ENCODE data around the gene NQO2.
A peak's percentile ranks its signal among the peaks of the same experiment; 100 is the strongest.

The NQO2 gene

GRCh38 chr6:2952557-2953095, 47.1 kb upstream of the NQO2 start:
- Histone ChIP-seq H3K4me2 (ENCODE audit: insufficient read depth, low read length) (no peak overlapping the region), H3K27ac (ENCODE audit: low read length) (no peak overlapping the region), H4K20me1 (ENCODE audit: insufficient read depth, low read length) (no peaks in the 10 kb centered on the region), H2AFZ (ENCODE audit: low read depth, low read length) (peak overlapping the region; percentile 39; the same call in 1 of the 2 replicates), H3K36me3 (ENCODE audit: insufficient read depth, low read length) (no peaks in the 10 kb centered on the region), H3K9me3 (ENCODE audit: insufficient read depth, low read length, severe bottlenecking) (no peaks in the 10 kb centered on the region), H3K4me1 (ENCODE audit: insufficient read depth, low read length) (no peaks in the 10 kb centered on the region), H3K4me3 (ENCODE audit: low read depth in 1 of 2, low read length in 2 of 2) (no peak overlapping the region), H3K79me2 (ENCODE audit: insufficient read depth, low read length) (no peaks in the 10 kb centered on the region), H3K9ac (ENCODE audit: low read depth, low read length) (no peak overlapping the region), H3K27me3 (ENCODE audit: insufficient read depth, low read length, poor library complexity) (peaks cover 3% of the 10 kb centered on the region)
- ATAC-seq (ENCODE audit: insufficient read depth, low read depth) (peak; percentile 93), DNase-seq (peak; percentile 65)
- TF ChIP-seq CTCF (IDR thresholded peaks at IDR 0.05; ENCODE audit: borderline replicate concordance, extremely low read depth, low read length, poor library complexity, severe bottlenecking) (peak; percentile 72), EZH2 (IDR thresholded peaks at IDR 0.05; ENCODE audit: borderline replicate concordance, low read depth, low read length, severe bottlenecking) (no peak)

- Histone ChIP-seq H3K4me2 (ENCODE audit: insufficient read depth, low read length) (no peak overlapping the region), H3K9ac (ENCODE audit: low read depth, low read length) (no peak overlapping the region), H3K4me3 (ENCODE audit: low read depth in 1 of 2, low read length in 2 of 2) (no peak overlapping the region)
These were observed 46.6 kb upstream of the NQO2 start for GRCh38 chr6:2953098-2953497.

GRCh38 chr6:2956930-2957685, 42.6 kb upstream of the NQO2 start:
- H3K79me2 ChIP-seq (ENCODE audit: insufficient read depth, low read length), result no peaks in the 10 kb centered on the region
- H3K4me3 ChIP-seq (ENCODE audit: low read depth in 1 of 2, low read length in 2 of 2), result no peak overlapping the region
- H3K36me3 ChIP-seq (ENCODE audit: insufficient read depth, low read length), result no peaks in the 10 kb centered on the region
- DNase-seq, result no peak
- no peak for ATAC-seq (ENCODE audit: insufficient read depth, low read depth)
- H3K4me1 ChIP-seq (ENCODE audit: insufficient read depth, low read length), result no peaks in the 10 kb centered on the region
- no peak for TF ChIP-seq CTCF (IDR thresholded peaks at IDR 0.05; ENCODE audit: borderline replicate concordance, extremely low read depth, low read length, poor library complexity, severe bottlenecking)
- TF ChIP-seq EZH2 (IDR thresholded peaks at IDR 0.05; ENCODE audit: borderline replicate concordance, low read depth, low read length, severe bottlenecking), result no peak
- H3K27ac ChIP-seq (ENCODE audit: low read length), result no peak overlapping the region
- H2AFZ ChIP-seq (ENCODE audit: low read depth, low read length), result no peak overlapping the region
- no peak overlapping the region for H3K4me2 ChIP-seq (ENCODE audit: insufficient read depth, low read length)
- no peak overlapping the region for H3K9ac ChIP-seq (ENCODE audit: low read depth, low read length)
- H3K9me3 ChIP-seq (ENCODE audit: insufficient read depth, low read length, severe bottlenecking), result no peaks in the 10 kb centered on the region
- H3K27me3 ChIP-seq (ENCODE audit: insufficient read depth, low read length, poor library complexity), result peaks cover 25% of the 10 kb centered on the region
- H4K20me1 ChIP-seq (ENCODE audit: insufficient read depth, low read length), result no peaks in the 10 kb centered on the region

More at GRCh38 chr6:2953098-2953497, 46.6 kb upstream of the NQO2 start:
- Histone ChIP-seq H2AFZ (ENCODE audit: low read depth, low read length) (0 out of 2 replicates have a peak overlapping the region, but pooled peaks have one; percentile 39), H3K27ac (ENCODE audit: low read length) (no peak overlapping the region), H4K20me1 (ENCODE audit: insufficient read depth, low read length) (no peaks in the 10 kb centered on the region), H3K4me1 (ENCODE audit: insufficient read depth, low read length) (no peaks in the 10 kb centered on the region), H3K9me3 (ENCODE audit: insufficient read depth, low read length, severe bottlenecking) (no peaks in the 10 kb centered on the region), H3K79me2 (ENCODE audit: insufficient read depth, low read length) (no peaks in the 10 kb centered on the region), H3K36me3 (ENCODE audit: insufficient read depth, low read length) (no peaks in the 10 kb centered on the region), H3K27me3 (ENCODE audit: insufficient read depth, low read length, poor library complexity) (peaks cover 3% of the 10 kb centered on the region)
- ATAC-seq (ENCODE audit: insufficient read depth, low read depth) (no peak), DNase-seq (no peak)
- no peak for TF ChIP-seq CTCF (IDR thresholded peaks at IDR 0.05; ENCODE audit: borderline replicate concordance, extremely low read depth, low read length, poor library complexity, severe bottlenecking)
- TF ChIP-seq EZH2 (IDR thresholded peaks at IDR 0.05; ENCODE audit: borderline replicate concordance, low read depth, low read length, severe bottlenecking), result no peak

All from DND-41 (cell line).